Medulla oblongata (tissue), 1 donor: ENCODE data around the gene STK38.

Experiments
- DNase-seq: peaks from one replicate; pipeline ENCODE4 v3.0.0-alpha.2; 2015; ENCODE audit errors: extremely low spot score

Gene STK38

GRCh38 chr6:36523451-36523850 is 23.8 kb downstream of the STK38 start:
- DNase-seq = no peak

GRCh38 chr6:36519352-36519751 is 27.9 kb downstream of the STK38 start:
- no peak for DNase-seq

- DNase-seq = no peak
These were observed 29.9 kb downstream of the STK38 start for GRCh38 chr6:36517408-36517807.

GRCh38 chr6:36516988-36517387 is 30.3 kb downstream of the STK38 start:
- DNase-seq = no peak

- DNase-seq = no peak
These were observed 30.7 kb downstream of the STK38 start for GRCh38 chr6:36516559-36516958.

GRCh38 chr6:36515844-36516243 is 31.4 kb downstream of the STK38 start:
- no peak for DNase-seq

GRCh38 chr6:36514554-36515456 is 32.5 kb downstream of the STK38 start:
- DNase-seq = no peak

GRCh38 chr6:36510365-36510764 is 36.9 kb downstream of the STK38 start:
- no peak for DNase-seq

- no peak for DNase-seq
These were observed 38.7 kb downstream of the STK38 start for GRCh38 chr6:36508532-36508931.

GRCh38 chr6:36506611-36507010 is 40.7 kb downstream of the STK38 start:
- DNase-seq = no peak

- DNase-seq = no peak
These were observed 41.3 kb downstream of the STK38 start for GRCh38 chr6:36505744-36506534.

GRCh38 chr6:36504982-36505381 is 42.3 kb downstream of the STK38 start:
- DNase-seq = no peak

- DNase-seq = no peak
These were observed 43.1 kb downstream of the STK38 start for GRCh38 chr6:36504181-36504580.

- no peak for DNase-seq
These were observed 45.6 kb downstream of the STK38 start for GRCh38 chr6:36501686-36502085.

GRCh38 chr6:36499918-36500317 is 47.4 kb downstream of the STK38 start:
- no peak for DNase-seq

- no peak for DNase-seq
These were observed 52.2 kb downstream of the STK38 start for GRCh38 chr6:36495086-36495485.

GRCh38 chr6:36493859-36494258 is 53.4 kb downstream of the STK38 start:
- no peak for DNase-seq

- no peak for DNase-seq
These were observed 54.0 kb downstream of the STK38 start for GRCh38 chr6:36493319-36493718.

- no peak for DNase-seq
These were observed 54.7 kb downstream of the STK38 start for GRCh38 chr6:36492621-36493020.

- no peak for DNase-seq
These were observed 55.2 kb downstream of the STK38 start for GRCh38 chr6:36492092-36492491.

- DNase-seq = no peak
These were observed 55.8 kb downstream of the STK38 start for GRCh38 chr6:36491378-36491965.

- no peak for DNase-seq
These were observed 57.9 kb downstream of the STK38 start for GRCh38 chr6:36489426-36489825.

GRCh38 chr6:36488221-36488620 is 59.1 kb downstream of the STK38 start:
- no peak for DNase-seq
